K562 (cell line): ENCODE results near the gene RASSF3. TPM values are rescaled to one million over a fixed set of nuclear protein-coding genes. Genes with fewer than 3 reads are reported as not detected.

Experiments
- ATF3 ChIP-seq, 2 experiments: fragments of 450-650 bp in 1 of 2; sonication (generic) in 1 of 2; formaldehyde crosslinking in 1 of 2; IDR thresholded peaks in 1 of 2; conservative IDR thresholded peaks in 1 of 2; 2 replicates each; pipeline versions ENCODE4 v1.6.1 to v1.8.1; 2016 to 2023; ENCODE audit warnings: mild to moderate bottlenecking in 2 of 2, moderate library complexity in 2 of 2, inconsistent platforms in 1 of 2, missing genetic modification reagents in 1 of 2
- BACH1 ChIP-seq: fragments of 200-800 bp; sonication (Bioruptor generic); IDR thresholded peaks from 2 replicates; pipeline ENCODE4 v1.6.1; 2016; ENCODE audit warnings: missing genetic modification characterization, missing compliant biosample characterization
- MYC ChIP-seq, 2 experiments: fragments of 250-450 bp in 1 of 2; sonication (Bioruptor Pico) in 1 of 2; IDR thresholded peaks; 2 replicates each; pipeline versions ENCODE4 v1.5.1 to v1.6.1; 2012 to 2021; ENCODE audit warnings: low read depth in 2 of 2, borderline replicate concordance in 1 of 2, improper control_type of control experiment in 1 of 2, low read length in 1 of 2, mild to moderate bottlenecking in 1 of 2, moderate library complexity in 1 of 2
- SAFB ChIP-seq: fragments of 200-400 bp; formaldehyde crosslinking; IDR thresholded peaks from 2 replicates; pipeline ENCODE4 v1.6.1; 2017; ENCODE audit warnings: low read depth, low read length, borderline replicate concordance
- SUPT5H ChIP-seq: fragments of 450-650 bp; IDR thresholded peaks from 2 replicates; pipeline ENCODE4 v1.6.1; 2016
- TBP ChIP-seq: optimal IDR thresholded peaks from 2 replicates; pipeline ENCODE3; 2011; ENCODE audit warnings: low read depth, low read length, improper control_type of control experiment
- TCFL5 ChIP-seq: fragments of 250-450 bp; sonication (Bioruptor Pico); conservative IDR thresholded peaks from 2 replicates; pipeline ENCODE4 v1.6.1; 2021; ENCODE audit warnings: mild to moderate bottlenecking, moderate library complexity, matching md5 sums
- ZBTB40 ChIP-seq, 2 experiments: fragments of 450-650 bp in 1 of 2; sonication (generic) in 1 of 2; formaldehyde crosslinking in 1 of 2; IDR thresholded peaks; 2 replicates each; pipeline versions ENCODE4 v1.7.1 to v1.9.0; 2016 to 2022; ENCODE audit warnings: inconsistent platforms in 1 of 2, mild to moderate bottlenecking in 1 of 2, missing genetic modification reagents in 1 of 2
- ZNF239 ChIP-seq: fragments of 250-450 bp; sonication (Bioruptor Pico); IDR thresholded peaks from 2 replicates; pipeline ENCODE4 v1.4.0; 2020; ENCODE audit warnings: mild to moderate bottlenecking
- ZNF253 ChIP-seq: fragments of 250-450 bp; sonication (Bioruptor Pico); conservative IDR thresholded peaks from 2 replicates; pipeline ENCODE4 v1.6.1; 2021; ENCODE audit warnings: mild to moderate bottlenecking
- ZNF408 ChIP-seq: fragments of 250-450 bp; sonication (Bioruptor Pico); IDR thresholded peaks from 2 replicates; pipeline ENCODE4 v1.4.0; 2020; ENCODE audit warnings: low read depth, mild to moderate bottlenecking, moderate library complexity
- polyA plus RNA-seq, 8 experiments: library from polyadenylated mRNA; depleted of rRNA in 4 of 8; stranded (reverse) in 5 of 8; unstranded in 3 of 8; fragments of >200 nt; fragmentation: Nextera tagmentation in 2 of 8; fragmentation: Illumina TruSeq in 1 of 8; extraction: Ambion mirVana in 2 of 8; extraction: Trizol in 1 of 8; gene quantifications; 2 replicates each; pipeline versions ENCODE4 v1.2.1 to v1.2.3, GENCODE V29; 2011 to 2014; ENCODE audit warnings: inconsistent platforms in 1 of 8, missing spikeins in 1 of 8
- total RNA-seq, 7 experiments: library from RNA; depleted of rRNA in 6 of 7; stranded (reverse); fragments of >200 nt in 6 of 7; fragmentation: Illumina TruSeq in 2 of 7; extraction: Trizol in 2 of 7; gene quantifications; 2 replicates each; pipeline versions ENCODE4 v1.2.1 to v1.2.3, GENCODE V29; 2011 to 2021; ENCODE audit warnings: low replicate concordance in 1 of 7
- TF ChIP-seq, protein P1 (sequence below), 2 experiments: IDR thresholded peaks; 2 replicates each; pipeline ENCODE4 v1.6.1; 2011; ENCODE audit warnings: borderline replicate concordance in 1 of 2, control low read depth in 1 of 2, low read depth in 1 of 2, low read length in 1 of 2, mild to moderate bottlenecking in 1 of 2, mixed read lengths in 1 of 2, moderate library complexity in 1 of 2; ENCODE audit not compliant: insufficient read depth in 1 of 2, insufficient read length in 1 of 2, poor library complexity in 1 of 2, severe bottlenecking in 1 of 2; ENCODE audit errors: extremely low read depth in 1 of 2
- TF ChIP-seq, protein P2 (sequence below): fragments of 200-800 bp; sonication (Bioruptor generic); IDR thresholded peaks from 2 replicates; pipeline ENCODE4 v1.6.1; 2017; ENCODE audit warnings: missing genetic modification characterization, missing compliant biosample characterization

Gene RASSF3
- total and polyA plus RNA-seq, 9 of the 15 experiments (the other 6 are each of a cell fraction or from before 2014, with no cell fraction given): 3.7 to 39.2 (median 20.2) TPM

DNA sequence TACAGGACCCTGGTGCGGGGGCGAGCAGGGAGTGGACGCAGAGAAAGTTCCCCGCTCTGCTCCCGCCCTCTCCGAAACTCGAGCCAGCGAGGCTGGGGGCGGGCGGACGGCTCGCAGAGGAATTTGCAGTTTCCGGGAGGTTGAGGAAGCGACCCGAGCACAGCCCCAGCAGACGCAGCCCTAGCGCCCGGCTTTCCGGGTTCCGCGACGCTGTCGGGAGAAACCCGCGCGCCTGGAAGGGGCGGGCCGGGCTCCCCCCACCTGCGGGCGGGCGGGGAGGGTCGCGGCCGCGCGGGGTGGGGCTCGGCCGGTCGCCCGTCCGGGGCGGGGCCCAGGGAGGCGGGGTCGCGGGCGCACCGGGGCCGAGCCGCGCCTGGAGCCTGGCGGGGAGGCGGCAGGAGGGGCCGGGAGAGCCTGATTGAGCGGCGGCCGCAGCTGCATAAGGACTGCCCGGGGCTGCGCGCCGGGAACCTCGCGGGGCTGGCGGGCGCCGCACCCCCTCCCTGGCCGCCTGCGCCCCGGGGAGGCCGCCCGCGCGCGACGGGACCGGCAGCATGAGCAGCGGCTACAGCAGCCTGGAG is at the start of gene RASSF3 (continued):
- TF ChIP-seq, protein P1, sequence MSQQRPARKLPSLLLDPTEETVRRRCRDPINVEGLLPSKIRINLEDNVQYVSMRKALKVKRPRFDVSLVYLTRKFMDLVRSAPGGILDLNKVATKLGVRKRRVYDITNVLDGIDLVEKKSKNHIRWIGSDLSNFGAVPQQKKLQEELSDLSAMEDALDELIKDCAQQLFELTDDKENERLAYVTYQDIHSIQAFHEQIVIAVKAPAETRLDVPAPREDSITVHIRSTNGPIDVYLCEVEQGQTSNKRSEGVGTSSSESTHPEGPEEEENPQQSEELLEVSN (IDR thresholded peaks at IDR 0.05; ENCODE audit: borderline replicate concordance in 1 of 2, extremely low read depth in 1 of 2, insufficient read depth in 1 of 2, insufficient read length in 1 of 2, low read depth in 1 of 2, low read length in 1 of 2, poor library complexity in 1 of 2, severe bottlenecking in 1 of 2): no peak
- TF ChIP-seq ZNF239 (CRISPR knock-in tag): no peak
- TF ChIP-seq ZNF253 (CRISPR knock-in tag): no peak
- peak; percentile 71 for TF ChIP-seq ZBTB40 (IDR thresholded peaks at IDR 0.05)
- no peak for TF ChIP-seq ZBTB40 (CRISPR knock-in tag; IDR thresholded peaks at IDR 0.05)
- 0 out of 2 replicates have a peak, but pooled peaks have one; percentile 5 for TF ChIP-seq MYC (IDR thresholded peaks at IDR 0.05; ENCODE audit: low read depth, low read length)
- no peak for TF ChIP-seq MYC (CRISPR knock-in tag; IDR thresholded peaks at IDR 0.05; ENCODE audit: borderline replicate concordance, low read depth)
- TF ChIP-seq BACH1 (tag): no peak
- TF ChIP-seq TBP: peak; percentile 33
- no peak for TF ChIP-seq TCFL5 (CRISPR knock-in tag)
- peak; percentile 60 for TF ChIP-seq SUPT5H
- TF ChIP-seq, protein P2, sequence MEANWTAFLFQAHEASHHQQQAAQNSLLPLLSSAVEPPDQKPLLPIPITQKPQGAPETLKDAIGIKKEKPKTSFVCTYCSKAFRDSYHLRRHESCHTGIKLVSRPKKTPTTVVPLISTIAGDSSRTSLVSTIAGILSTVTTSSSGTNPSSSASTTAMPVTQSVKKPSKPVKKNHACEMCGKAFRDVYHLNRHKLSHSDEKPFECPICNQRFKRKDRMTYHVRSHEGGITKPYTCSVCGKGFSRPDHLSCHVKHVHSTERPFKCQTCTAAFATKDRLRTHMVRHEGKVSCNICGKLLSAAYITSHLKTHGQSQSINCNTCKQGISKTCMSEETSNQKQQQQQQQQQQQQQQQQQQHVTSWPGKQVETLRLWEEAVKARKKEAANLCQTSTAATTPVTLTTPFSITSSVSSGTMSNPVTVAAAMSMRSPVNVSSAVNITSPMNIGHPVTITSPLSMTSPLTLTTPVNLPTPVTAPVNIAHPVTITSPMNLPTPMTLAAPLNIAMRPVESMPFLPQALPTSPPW (CRISPR knock-in tag): peak; percentile 98
- TF ChIP-seq SAFB: no peak
- no peak for TF ChIP-seq ATF3 (IDR thresholded peaks at IDR 0.05)
- no peak for TF ChIP-seq ATF3 (CRISPR knock-in tag; conservative IDR thresholded peaks at IDR 0.05)
- no peak for TF ChIP-seq ZNF408 (CRISPR knock-in tag)
